Hepatocyte (in vitro differentiated cells): ENCODE results near the gene SLC45A3. TPM values are rescaled to one million over a fixed set of nuclear protein-coding genes. Genes with fewer than 3 reads are reported as not detected.

Experiments used
- DNase-seq: peaks from one replicate; pipeline ENCODE4 v3.0.0-alpha.2; 2016; ENCODE audit warnings: low spot score
- H2AFZ ChIP-seq: fragments of 200-600 bp; sonication (generic); 2 replicates; pipeline ENCODE4 v1.6.0; 2016; ENCODE audit warnings: antibody characterized with exemption, mild to moderate bottlenecking
- H3K27ac ChIP-seq: fragments of 200-600 bp; sonication (generic); 2 replicates; pipeline ENCODE4 v1.5.1; 2016; ENCODE audit warnings: mild to moderate bottlenecking
- H3K27me3 ChIP-seq: fragments of 200-600 bp; sonication (generic); 2 replicates; pipeline ENCODE4 v1.6.1; 2016
- H3K36me3 ChIP-seq: fragments of 200-600 bp; sonication (generic); replicated peaks from 2 replicates; pipeline ENCODE4 v1.5.1; 2016; ENCODE audit warnings: low read depth; ENCODE audit not compliant: insufficient read depth
- H3K4me1 ChIP-seq: fragments of 200-600 bp; sonication (generic); 2 replicates; pipeline ENCODE4 v1.5.1; 2016; ENCODE audit warnings: mild to moderate bottlenecking, moderate library complexity; ENCODE audit not compliant: insufficient read depth
- H3K4me2 ChIP-seq: fragments of 200-600 bp; sonication (generic); 2 replicates; pipeline ENCODE4 v1.6.0; 2016
- H3K4me3 ChIP-seq: fragments of 200-600 bp; sonication (generic); 2 replicates; pipeline ENCODE4 v1.5.1; 2016; ENCODE audit warnings: mild to moderate bottlenecking
- H3K79me2 ChIP-seq: fragments of 200-600 bp; sonication (generic); 2 replicates; pipeline ENCODE4 v1.6.0; 2017; ENCODE audit warnings: mild to moderate bottlenecking
- H3K9me2 ChIP-seq: fragments of 200-600 bp; sonication (generic); replicated peaks from 2 replicates; pipeline ENCODE4 v1.6.0; 2017; ENCODE audit warnings: mild to moderate bottlenecking; ENCODE audit not compliant: insufficient read depth
- H3K9me3 ChIP-seq: fragments of 200-600 bp; sonication (generic); 2 replicates; pipeline ENCODE4 v1.5.1; 2016; ENCODE audit warnings: low read depth, mild to moderate bottlenecking
- H4K20me1 ChIP-seq: fragments of 200-600 bp; sonication (generic); 2 replicates; pipeline ENCODE4 v1.6.0; 2016; ENCODE audit warnings: mild to moderate bottlenecking; ENCODE audit not compliant: insufficient read depth, poor library complexity, severe bottlenecking
- EZH2 ChIP-seq: fragments of 200-600 bp; sonication (generic); IDR thresholded peaks from 2 replicates; pipeline ENCODE4 v1.6.1; 2016; ENCODE audit warnings: antibody characterized with exemption, mild to moderate bottlenecking, borderline replicate concordance
- EZH2phosphoT487 ChIP-seq: fragments of 200-600 bp; sonication (generic); IDR thresholded peaks from one replicate; pipeline ENCODE4 v1.6.1; 2018; ENCODE audit warnings: antibody characterized with exemption, mild to moderate bottlenecking, low read depth, moderate library complexity; ENCODE audit not compliant: unreplicated experiment, severe bottlenecking
- WGBS: methylation state at CpG from one replicate; pipeline ENCODE4 v1.1.6; 2016; ENCODE audit warnings: low lambda C conversion rate; ENCODE audit errors: missing lambda C conversion rate; 5-methylcytosine and 5-hydroxymethylcytosine counted together
- polyA plus RNA-seq: library from polyadenylated mRNA; unstranded; fragments of >200 nt; fragmentation: Nextera tagmentation; extraction: Ambion mirVana; gene quantifications from 2 replicates; pipeline ENCODE4 v1.2.1, GENCODE V29; 2016
- total RNA-seq: library from RNA; depleted of rRNA; stranded (reverse); fragments of >200 nt; gene quantifications from 2 replicates; pipeline ENCODE4 v1.2.3, GENCODE V29; 2014
- TF ChIP-seq, protein P1 (sequence below): fragments of 200-600 bp; sonication (generic); IDR thresholded peaks from 2 replicates; pipeline ENCODE4 v1.5.1; 2016; ENCODE audit warnings: antibody characterized with exemption, mild to moderate bottlenecking; ENCODE audit not compliant: poor library complexity

Gene SLC45A3
- total and polyA plus RNA-seq, 2 experiments from 2014 or later = 4.6 to 12.2 TPM

DNA sequence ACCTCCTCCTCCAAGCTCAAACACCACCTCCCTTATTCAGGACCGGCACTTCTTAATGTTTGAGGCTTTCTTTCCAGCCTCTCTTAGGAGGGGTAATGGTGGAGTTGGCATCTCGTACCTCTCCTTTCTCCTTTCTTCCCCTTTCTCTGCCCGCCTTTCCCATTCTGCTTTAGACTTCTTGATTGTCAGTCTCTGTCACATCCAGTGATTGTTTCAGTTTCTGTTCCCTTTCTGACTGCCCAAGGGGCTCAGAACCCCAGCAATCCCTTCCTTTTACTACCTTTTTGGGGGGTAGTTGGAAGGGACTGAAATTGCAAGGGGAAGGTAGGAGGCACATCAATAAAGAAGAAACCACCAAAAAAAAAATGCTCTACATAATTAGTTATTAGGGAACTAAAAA is 54.1 kb downstream of the SLC45A3 start:
- Histone ChIP-seq H3K27me3 (no peaks in the 10 kb centered on the region), H3K4me2 (no peak overlapping the region), H3K4me3 (no peak overlapping the region), H3K4me1 (peaks cover 8% of the 10 kb centered on the region), H3K79me2 (peaks cover 93% of the 10 kb centered on the region), H4K20me1 (peaks cover 5% of the 10 kb centered on the region), H3K27ac (no peak overlapping the region), H2AFZ (no peak overlapping the region), H3K9me2 (no peaks in the 10 kb centered on the region), H3K9me3 (no peaks in the 10 kb centered on the region), H3K36me3 (no peaks in the 10 kb centered on the region)
- TF ChIP-seq, protein P1, sequence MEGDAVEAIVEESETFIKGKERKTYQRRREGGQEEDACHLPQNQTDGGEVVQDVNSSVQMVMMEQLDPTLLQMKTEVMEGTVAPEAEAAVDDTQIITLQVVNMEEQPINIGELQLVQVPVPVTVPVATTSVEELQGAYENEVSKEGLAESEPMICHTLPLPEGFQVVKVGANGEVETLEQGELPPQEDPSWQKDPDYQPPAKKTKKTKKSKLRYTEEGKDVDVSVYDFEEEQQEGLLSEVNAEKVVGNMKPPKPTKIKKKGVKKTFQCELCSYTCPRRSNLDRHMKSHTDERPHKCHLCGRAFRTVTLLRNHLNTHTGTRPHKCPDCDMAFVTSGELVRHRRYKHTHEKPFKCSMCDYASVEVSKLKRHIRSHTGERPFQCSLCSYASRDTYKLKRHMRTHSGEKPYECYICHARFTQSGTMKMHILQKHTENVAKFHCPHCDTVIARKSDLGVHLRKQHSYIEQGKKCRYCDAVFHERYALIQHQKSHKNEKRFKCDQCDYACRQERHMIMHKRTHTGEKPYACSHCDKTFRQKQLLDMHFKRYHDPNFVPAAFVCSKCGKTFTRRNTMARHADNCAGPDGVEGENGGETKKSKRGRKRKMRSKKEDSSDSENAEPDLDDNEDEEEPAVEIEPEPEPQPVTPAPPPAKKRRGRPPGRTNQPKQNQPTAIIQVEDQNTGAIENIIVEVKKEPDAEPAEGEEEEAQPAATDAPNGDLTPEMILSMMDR = no peak
- TF ChIP-seq EZH2phosphoT487 (no peak), EZH2 (no peak)
- no peak for DNase-seq
- 96% methylated on average over 3 of the region's 3 CpGs for whole genome bisulfite sequencing

DNA sequence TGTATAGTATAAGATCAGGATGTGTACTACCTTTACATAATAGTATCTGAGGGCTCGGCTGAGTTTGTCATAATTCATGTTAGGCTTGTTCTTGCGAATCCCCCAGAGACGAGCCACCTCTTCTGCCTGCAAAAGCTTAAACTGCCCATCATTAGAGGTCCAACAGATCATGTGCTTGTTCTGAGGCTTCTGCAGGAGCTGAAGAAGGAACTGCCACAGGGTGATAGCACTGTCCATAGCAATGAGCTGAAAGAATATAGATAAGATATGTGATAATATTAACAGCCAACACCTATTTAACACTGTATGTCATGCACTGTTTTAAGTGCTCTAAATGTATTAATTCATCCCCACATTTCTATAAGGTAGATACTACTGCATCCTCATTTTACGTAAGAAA is 56.7 kb downstream of the SLC45A3 start:
- Histone ChIP-seq H3K79me2 (peaks cover 78% of the 10 kb centered on the region), H3K36me3 (no peaks in the 10 kb centered on the region)

DNA sequence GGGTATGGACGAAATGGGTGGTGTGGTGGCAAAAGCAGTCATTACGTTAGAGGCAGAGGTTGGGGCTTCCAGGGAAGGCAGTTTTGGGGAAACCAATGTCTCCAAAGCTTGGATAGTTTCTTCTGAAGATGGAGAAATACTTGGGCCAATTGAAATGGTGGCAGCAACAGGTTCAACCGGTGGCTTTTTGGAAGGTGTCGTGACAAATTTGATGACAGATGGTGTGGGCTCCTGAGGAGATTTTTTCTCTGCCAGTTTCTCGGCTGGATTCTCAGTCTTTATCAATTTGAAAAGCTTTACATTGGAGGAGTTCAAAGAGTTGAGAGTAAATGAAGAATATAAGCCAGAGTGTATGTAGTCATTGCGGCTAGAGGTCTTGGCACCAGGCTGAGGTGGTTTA is 60.0 kb downstream of the SLC45A3 start:
- Histone ChIP-seq H2AFZ (no peak overlapping the region), H3K27me3 (no peaks in the 10 kb centered on the region), H4K20me1 (peaks cover 2% of the 10 kb centered on the region), H3K9me2 (no peaks in the 10 kb centered on the region), H3K9me3 (no peaks in the 10 kb centered on the region), H3K4me3 (no peak overlapping the region), H3K27ac (no peak overlapping the region), H3K79me2 (peaks cover 52% of the 10 kb centered on the region), H3K4me1 (no peaks in the 10 kb centered on the region), H3K36me3 (no peaks in the 10 kb centered on the region), H3K4me2 (no peak overlapping the region)
- no peak for DNase-seq
- WGBS = 96% methylated on average over 6 of the region's 6 CpGs
- TF ChIP-seq EZH2 (no peak), EZH2phosphoT487 (no peak)
- TF ChIP-seq, protein P1 = no peak

More for the DNA sequence above, 56.7 kb downstream of the SLC45A3 start:
- no peaks in the 10 kb centered on the region for H3K4me1 ChIP-seq
- WGBS = 97% methylated on average over 4 of the region's 4 CpGs
- H3K27me3 ChIP-seq = no peaks in the 10 kb centered on the region
- no peaks in the 10 kb centered on the region for H3K9me2 ChIP-seq
- H3K9me3 ChIP-seq = no peaks in the 10 kb centered on the region
- H3K4me3 ChIP-seq = no peak overlapping the region
- H3K27ac ChIP-seq = no peak overlapping the region
- no peak overlapping the region for H3K4me2 ChIP-seq
- peaks cover 2% of the 10 kb centered on the region for H4K20me1 ChIP-seq
- TF ChIP-seq, protein P1 = no peak
- TF ChIP-seq EZH2phosphoT487 (no peak), EZH2 (no peak)
- H2AFZ ChIP-seq = no peak overlapping the region
- DNase-seq = no peak

DNA sequence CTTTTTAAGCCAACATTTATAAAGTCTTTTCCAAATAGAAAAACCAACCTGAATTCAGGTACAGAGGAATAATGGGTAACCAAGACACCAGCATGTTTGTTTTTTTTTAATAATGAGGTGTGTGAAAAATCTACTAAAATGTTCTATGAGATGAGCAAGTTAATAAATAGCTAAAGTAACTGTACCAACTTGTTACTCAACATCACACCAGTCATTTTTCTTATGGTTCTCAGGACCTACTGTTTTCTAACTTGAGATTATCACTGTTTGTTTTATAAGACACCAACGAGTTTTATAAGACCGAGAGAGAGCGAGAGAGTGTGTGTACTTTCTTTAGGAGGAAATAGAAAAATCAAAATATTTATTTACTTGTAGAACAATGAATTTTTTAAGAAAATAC is 60.9 kb downstream of the SLC45A3 start:
- 69% methylated on average over 3 of the region's 3 CpGs for WGBS
- Histone ChIP-seq H3K4me3 (no peak overlapping the region), H3K27me3 (no peaks in the 10 kb centered on the region), H3K4me1 (no peaks in the 10 kb centered on the region), H3K36me3 (no peaks in the 10 kb centered on the region), H3K9me2 (no peaks in the 10 kb centered on the region), H4K20me1 (no peaks in the 10 kb centered on the region), H3K9me3 (no peaks in the 10 kb centered on the region), H2AFZ (no peak overlapping the region), H3K4me2 (no peak overlapping the region), H3K27ac (no peak overlapping the region), H3K79me2 (peaks cover 46% of the 10 kb centered on the region)
- TF ChIP-seq, protein P1 = no peak
- TF ChIP-seq EZH2phosphoT487 (no peak), EZH2 (no peak)
- no peak for DNase-seq
